IMR-90 (cell line): ENCODE measurements around the gene NOP14. TPM values are rescaled to one million over a fixed set of nuclear protein-coding genes. Genes with fewer than 3 reads are reported as not detected.

Experiments used
- ATAC-seq: fragments of 200-7000 bp; cut with Tn5 transposase; 2 replicates; pipeline ENCODE4 v1.9.1; 2020; ENCODE audit warnings: low read depth, mild to moderate bottlenecking, moderate library complexity
- BruUV-seq: library from RNA; stranded (reverse); fragments of 400-500 nt; replicated peaks from 2 replicates; lab custom pipeline; 2021; lab: Mats Ljungman, UMichigan
- CTCF ChIA-PET: fragments of 300-600 bp; formaldehyde crosslinking; extraction: SDS; loops from one replicate; lab custom pipeline; 2021; ENCODE audit warnings: antibody characterized with exemption; lab: Yijun Ruan, JAX
- POLR2A ChIA-PET: fragments of 300-600 bp; sonication (Branson Sonifier 250); formaldehyde crosslinking; loops from one replicate; lab custom pipeline; 2022; ENCODE audit warnings: antibody characterized with exemption; ENCODE audit not compliant: unreplicated experiment; lab: Charles Lee
- DNase-seq: peaks from one replicate; pipeline ENCODE4 v3.0.0; 2013
- H2AFZ ChIP-seq: replicated peaks from 2 replicates; pipeline ENCODE3; 2013; ENCODE audit warnings: low read length, mild to moderate bottlenecking; ENCODE audit not compliant: poor library complexity
- H2AK5ac ChIP-seq: 2 replicates; pipeline ENCODE4 v1.6.1; 2013; ENCODE audit warnings: low read depth, low read length, inconsistent platforms
- H2AK9ac ChIP-seq: replicated peaks from 2 replicates; pipeline ENCODE3; 2013; ENCODE audit warnings: mild to moderate bottlenecking, low read depth, low read length, moderate library complexity; ENCODE audit not compliant: poor library complexity
- H2BK120ac ChIP-seq: 2 replicates; pipeline ENCODE4 v1.6.1; 2013; ENCODE audit warnings: low read depth, low read length, inconsistent platforms
- H2BK15ac ChIP-seq: 3 replicates; pipeline ENCODE4 v1.6.1; 2013; ENCODE audit warnings: low read depth, low read length, inconsistent platforms
- H2BK20ac ChIP-seq: 2 replicates; pipeline ENCODE4 v1.6.1; 2013; ENCODE audit warnings: low read depth, mild to moderate bottlenecking, inconsistent platforms, low read length, moderate library complexity
- H2BK5ac ChIP-seq: 2 replicates; pipeline ENCODE4 v1.6.1; 2013; ENCODE audit warnings: mild to moderate bottlenecking, low read depth, low read length, inconsistent platforms; ENCODE audit not compliant: poor library complexity, severe bottlenecking
- H3K14ac ChIP-seq: replicated peaks from 2 replicates; pipeline ENCODE4 v1.6.1; 2013; ENCODE audit warnings: low read depth, low read length, inconsistent platforms
- H3K18ac ChIP-seq: 2 replicates; pipeline ENCODE4 v1.6.1; 2013; ENCODE audit warnings: low read depth, low read length, control low read depth
- H3K23ac ChIP-seq: 2 replicates; pipeline ENCODE4 v1.6.1; 2013; ENCODE audit warnings: low read depth, low read length, inconsistent platforms
- H3K27ac ChIP-seq: 2 replicates; pipeline ENCODE4 v1.5.1; 2013; ENCODE audit warnings: mild to moderate bottlenecking, control low read depth, low read length; ENCODE audit not compliant: insufficient read depth
- H3K27me3 ChIP-seq: 2 replicates; pipeline ENCODE4 v1.6.1; 2013; ENCODE audit warnings: low read length; ENCODE audit not compliant: control insufficient read depth, insufficient read depth
- H3K36me3 ChIP-seq: 2 replicates; pipeline ENCODE4 v1.6.1; 2013; ENCODE audit warnings: low read length, mixed read lengths; ENCODE audit not compliant: control insufficient read depth, insufficient read depth
- H3K4ac ChIP-seq: 2 replicates; pipeline ENCODE4 v1.6.1; 2013; ENCODE audit warnings: low read depth, low read length, inconsistent platforms
- H3K4me1 ChIP-seq: 2 replicates; pipeline ENCODE4 v1.6.1; 2013; ENCODE audit warnings: low read length, mixed read lengths; ENCODE audit not compliant: control insufficient read depth, insufficient read depth
- H3K4me2 ChIP-seq: 2 replicates; pipeline ENCODE4 v1.6.1; 2013; ENCODE audit warnings: low read depth, mild to moderate bottlenecking, control low read depth, low read length, moderate library complexity
- H3K4me3 ChIP-seq: 2 replicates; pipeline ENCODE4 v1.5.1; 2013; ENCODE audit warnings: low read depth, mild to moderate bottlenecking, control low read depth, low read length, moderate library complexity; ENCODE audit not compliant: insufficient read depth
- H3K56ac ChIP-seq: 2 replicates; pipeline ENCODE4 v1.6.1; 2013; ENCODE audit warnings: low read length, inconsistent platforms; ENCODE audit not compliant: insufficient read depth; ENCODE audit errors: extremely low read depth
- H3K79me1 ChIP-seq, 2 experiments: 2 replicates each; pipeline ENCODE4 v1.6.1; 2013; ENCODE audit warnings: low read length in 2 of 2, inconsistent platforms in 1 of 2, low read depth in 1 of 2
- H3K9ac ChIP-seq: 2 replicates; pipeline ENCODE4 v1.6.1; 2013; ENCODE audit warnings: low read depth, low read length, control low read depth
- H3K9me1 ChIP-seq: 2 replicates; pipeline ENCODE4 v1.6.1; 2013; ENCODE audit warnings: low read length, inconsistent platforms; ENCODE audit not compliant: insufficient read depth
- H3K9me3 ChIP-seq: 2 replicates; pipeline ENCODE4 v1.6.1; 2013; ENCODE audit warnings: low read length; ENCODE audit not compliant: control insufficient read depth, insufficient read depth
- H4K20me1 ChIP-seq: 2 replicates; pipeline ENCODE4 v1.6.1; 2013; ENCODE audit warnings: low read length, inconsistent platforms; ENCODE audit not compliant: insufficient read depth
- H4K5ac ChIP-seq: 2 replicates; pipeline ENCODE4 v1.6.1; 2013; ENCODE audit warnings: mild to moderate bottlenecking, low read depth, low read length, control low read depth
- H4K8ac ChIP-seq, 2 experiments: 2 replicates each; pipeline ENCODE4 v1.6.1; 2013; ENCODE audit warnings: low read depth in 2 of 2, low read length in 2 of 2, control low read depth in 1 of 2, inconsistent platforms in 1 of 2
- H4K91ac ChIP-seq: 2 replicates; pipeline ENCODE4 v1.6.1; 2013; ENCODE audit warnings: low read depth, low read length, inconsistent platforms; ENCODE audit not compliant: insufficient read depth
- CEBPB ChIP-seq: IDR thresholded peaks from 2 replicates; pipeline ENCODE4 v1.6.1; 2012; ENCODE audit warnings: low read depth, low read length, improper control_type of control experiment
- CHD1 ChIP-seq: IDR thresholded peaks from 2 replicates; pipeline ENCODE4 v1.6.1; 2012; ENCODE audit warnings: low read depth, low read length, improper control_type of control experiment
- MAZ ChIP-seq: IDR thresholded peaks from 2 replicates; pipeline ENCODE4 v1.6.1; 2012; ENCODE audit warnings: low read depth, mild to moderate bottlenecking, low read length, improper control_type of control experiment, moderate library complexity, borderline replicate concordance
- RAD21 ChIP-seq: IDR thresholded peaks from 2 replicates; pipeline ENCODE4 v1.6.1; 2012; ENCODE audit warnings: low read length, improper control_type of control experiment
- RFX5 ChIP-seq: IDR thresholded peaks from 2 replicates; pipeline ENCODE4 v1.8.0; 2012; ENCODE audit warnings: low read depth, mild to moderate bottlenecking, low read length, moderate library complexity
- SMC3 ChIP-seq: fragments of 150-350 bp; IDR thresholded peaks from 2 replicates; pipeline ENCODE4 v1.6.1; 2016; ENCODE audit warnings: low read depth, mild to moderate bottlenecking, antibody characterized with exemption, low read length, moderate library complexity
- USF2 ChIP-seq: fragments of 150-350 bp; IDR thresholded peaks from 2 replicates; pipeline ENCODE4 v1.6.1; 2017; ENCODE audit warnings: mild to moderate bottlenecking, antibody characterized with exemption, low read length, low read depth
- WGBS, 2 experiments: methylation state at CpG; one replicate each; pipeline versions ENCODE4 v1.1.5 to v1.1.7; 2013; ENCODE audit warnings: missing lambda C conversion rate in 2 of 2; ENCODE audit not compliant: insufficient read length in 1 of 2; ENCODE audit errors: extremely low coverage in 2 of 2; 5-methylcytosine and 5-hydroxymethylcytosine counted together
- dilution Hi-C: fragments of 300-500 bp; cut with HindIII; formaldehyde crosslinking; loops from one replicate; pipeline ENCODE4 v1.14.3; 2018; ENCODE audit warnings: low sequenced_read_pairs; ENCODE audit not compliant: unreplicated experiment
- in situ Hi-C: fragments of 300-500 bp; cut with MboI; formaldehyde crosslinking; loops from 3 replicates; pipeline ENCODE4 v1.14.3; 2019; ENCODE audit warnings: low sequenced_read_pairs, inconsistent platforms, mixed read lengths
- intact Hi-C: fragments of 100-400 bp; cut with micrococcal nuclease; formaldehyde crosslinking; loops from 2 replicates; pipeline ENCODE4 v1.10.0; 2022
- polyA plus RNA-seq, 3 experiments: library from polyadenylated mRNA; depleted of rRNA; stranded (reverse); fragments of >200 nt; gene quantifications; 2 replicates each; pipeline ENCODE4 v1.2.3, GENCODE V29; 2012; ENCODE audit warnings: low replicate concordance in 1 of 3
- total RNA-seq: library from RNA; depleted of rRNA; stranded (reverse); fragments of >200 nt; gene quantifications from 2 replicates; pipeline ENCODE4 v1.2.3, GENCODE V29; 2012

Gene NOP14
- total and polyA plus RNA-seq, 2 of the 4 experiments (the other 2 are of a cell fraction): 10.9 to 12.6 TPM

- BruUV-seq: no TSS peak
- H3K18ac ChIP-seq: no peak overlapping the region
- no peak overlapping the region for H2BK20ac ChIP-seq
- H3K9ac ChIP-seq: peak overlapping the region; percentile 79
- no peaks in the 10 kb centered on the region for H3K27me3 ChIP-seq
- H2BK15ac ChIP-seq: no peak overlapping the region
- dilution Hi-C loops (no loop called here), intact Hi-C loops (loop anchor here (1.0 kb wide), 1 partner anchor 73 kb away; no protein-coding TSS in a partner anchor), in situ Hi-C loops (no loop called here)
- peak overlapping the region; percentile 20 to 57; a peak in 2 of 4 replicates for H4K8ac ChIP-seq
- POLR2A ChIA-PET: interaction anchor here (0.6 kb wide), 1 partner anchor 12 kb away, joined by 3 read pairs; no protein-coding TSS in a partner anchor
- H3K4me1 ChIP-seq: peaks cover 10% of the 10 kb centered on the region
- H3K23ac ChIP-seq: peak overlapping the region; percentile 70; the same call in 1 of the 2 replicates
- DNase-seq (peak; percentile 33), ATAC-seq (peak; percentile 60)
- 0% methylated on average over 7 of the region's 38 CpGs; no CpG with 5 or more reads in 1 of the 2 experiments for WGBS, 2 experiments
- H2BK120ac ChIP-seq: no peak overlapping the region
- H3K79me1 ChIP-seq: peaks cover 20 to 40% of the 10 kb centered on the region in 2 experiments
- peak overlapping the region; percentile 87 for H3K4me3 ChIP-seq
- no peak overlapping the region; the same call in 1 of the 2 replicates for H3K56ac ChIP-seq
- H3K9me3 ChIP-seq: no peaks in the 10 kb centered on the region
- peaks cover 2% of the 10 kb centered on the region; the same call in 1 of the 2 replicates for H3K36me3 ChIP-seq
- peak overlapping the region; percentile 50; the same call in 1 of the 2 replicates for H3K4ac ChIP-seq
- no peak overlapping the region for H2BK5ac ChIP-seq
- peak overlapping the region; percentile 85 for H2AK9ac ChIP-seq
- H2AK5ac ChIP-seq: peak overlapping the region; percentile 66; the same call in 1 of the 2 replicates
- peak overlapping the region; percentile 95 for H3K4me2 ChIP-seq
- H3K9me1 ChIP-seq: peaks cover 7% of the 10 kb centered on the region
- H4K20me1 ChIP-seq: peaks cover 21% of the 10 kb centered on the region
- peak overlapping the region; percentile 99 for H2AFZ ChIP-seq
- H3K14ac ChIP-seq: peak overlapping the region; percentile 53
- no peak overlapping the region for H4K91ac ChIP-seq
- no peak overlapping the region for H4K5ac ChIP-seq
- no peak for TF ChIP-seq USF2
- TF ChIP-seq CHD1: no peak
- TF ChIP-seq RFX5: no peak
- no peak for TF ChIP-seq MAZ
- no peak for TF ChIP-seq SMC3
- TF ChIP-seq RAD21: no peak
- TF ChIP-seq CEBPB: no peak
- CTCF ChIA-PET: interaction anchor here (0.5 to 2.3 kb wide), 3 partner anchors 10 to 95 kb away, joined by 3 to 12 read pairs (median 3); no protein-coding TSS in a partner anchor
- H3K27ac ChIP-seq: peak overlapping the region; percentile 59
Observed at GRCh38 chr4:2963966-2964471, 813 bp upstream of the NOP14 start.
